CD14-positive monocyte (primary cell): Measurements from ENCODE around the gene PTPRN2. TPM values are rescaled to one million over a fixed set of nuclear protein-coding genes. Genes with fewer than 3 reads are reported as not detected.

Source experiments
- DNase-seq, 3 donors: peaks; one replicate each; pipeline ENCODE4 v3.0.0-alpha.2; 2011 to 2022
- H2AFZ ChIP-seq: 2 replicates; pipeline ENCODE4 v1.6.0; 2012; ENCODE audit warnings: mild to moderate bottlenecking, low read depth, low read length, inconsistent platforms; ENCODE audit not compliant: insufficient read depth, poor library complexity, severe bottlenecking
- H3K27ac ChIP-seq, 2 donors: 1 replicate in 1 of 2; 2 replicates in 1 of 2; pipeline ENCODE4 v1.5.1; 2012 to 2013; ENCODE audit warnings: low read length in 2 of 2, control low read depth in 1 of 2, inconsistent platforms in 1 of 2, low read depth in 1 of 2, mild to moderate bottlenecking in 1 of 2
- H3K27me3 ChIP-seq, 2 donors: one replicate each; pipeline versions ENCODE4 v1.6.0 to v1.6.1; 2011 to 2013; ENCODE audit warnings: low read length in 2 of 2; ENCODE audit not compliant: control insufficient read depth in 2 of 2, insufficient read depth in 2 of 2
- H3K36me3 ChIP-seq, 2 donors: replicated peaks in 1 of 2; 1 replicate in 1 of 2; 2 replicates in 1 of 2; pipeline versions ENCODE4 v1.5.1 to v1.6.1; 2012 to 2013; ENCODE audit warnings: low read length in 2 of 2, control low read depth in 1 of 2, inconsistent platforms in 1 of 2, mild to moderate bottlenecking in 1 of 2; ENCODE audit not compliant: insufficient read depth in 2 of 2, control insufficient read depth in 1 of 2
- H3K4me1 ChIP-seq, 2 donors: 1 replicate in 1 of 2; 2 replicates in 1 of 2; pipeline versions ENCODE4 v1.5.1 to v1.6.1; 2012 to 2013; ENCODE audit warnings: low read length in 2 of 2, control low read depth in 1 of 2, inconsistent platforms in 1 of 2, mild to moderate bottlenecking in 1 of 2, moderate library complexity in 1 of 2; ENCODE audit not compliant: insufficient read depth in 2 of 2, control insufficient read depth in 1 of 2
- H3K4me2 ChIP-seq: replicated peaks from 2 replicates; pipeline ENCODE3; 2012; ENCODE audit warnings: low read length, moderate library complexity, mild to moderate bottlenecking; ENCODE audit not compliant: poor library complexity, severe bottlenecking; ENCODE audit errors: extremely low read depth
- H3K4me3 ChIP-seq, 3 experiments: fragments of 200-600 bp in 1 of 3; sonication (generic) in 1 of 3; replicated peaks in 1 of 3; 1 replicate in 2 of 3; 2 replicates in 1 of 3; pipeline ENCODE4 v1.5.1; 2011 to 2013; ENCODE audit warnings: low read length in 3 of 3, mild to moderate bottlenecking in 3 of 3, control low read depth in 2 of 3, low read depth in 2 of 3, inconsistent platforms in 1 of 3, moderate library complexity in 1 of 3
- H3K79me2 ChIP-seq: 2 replicates; pipeline ENCODE4 v1.6.0; 2012; ENCODE audit warnings: mild to moderate bottlenecking, control low read depth, inconsistent platforms, low read length, moderate library complexity; ENCODE audit not compliant: insufficient read depth
- H3K9ac ChIP-seq: 2 replicates; pipeline ENCODE4 v1.6.0; 2017; ENCODE audit warnings: low read length, mild to moderate bottlenecking; ENCODE audit not compliant: insufficient read depth, poor library complexity, severe bottlenecking
- H3K9me3 ChIP-seq, 2 donors: replicated peaks in 1 of 2; 1 replicate in 1 of 2; 2 replicates in 1 of 2; pipeline versions ENCODE4 v1.5.1 to v1.6.1; 2012 to 2013; ENCODE audit warnings: low read length in 2 of 2, control low read depth in 1 of 2; ENCODE audit not compliant: control insufficient read depth in 1 of 2, insufficient read depth in 1 of 2
- H4K20me1 ChIP-seq: 2 replicates; pipeline ENCODE4 v1.6.0; 2012; ENCODE audit warnings: mild to moderate bottlenecking, low read length, control low read depth, moderate library complexity; ENCODE audit not compliant: insufficient read depth
- H3K27ac Mint-ChIP-seq, 7 donors: one replicate each; pipeline ENCODE4 v1.8.0; 2020; ENCODE audit warnings: mild to moderate bottlenecking in 7 of 7, mixed read lengths in 7 of 7, moderate library complexity in 6 of 7, inconsistent platforms in 2 of 7
- H3K27me3 Mint-ChIP-seq, 3 donors: one replicate each; pipeline ENCODE4 v1.8.0; 2021 to 2022; ENCODE audit warnings: low read depth in 3 of 3, mild to moderate bottlenecking in 3 of 3, mixed read lengths in 3 of 3, moderate library complexity in 3 of 3, inconsistent platforms in 1 of 3
- H3K36me3 Mint-ChIP-seq, 2 donors: one replicate each; pipeline ENCODE4 v1.8.0; 2020; ENCODE audit warnings: mixed read lengths in 2 of 2, inconsistent platforms in 1 of 2, mild to moderate bottlenecking in 1 of 2
- H3K4me1 Mint-ChIP-seq: one replicate; pipeline ENCODE4 v1.8.0; 2020; ENCODE audit warnings: mild to moderate bottlenecking, mixed read lengths
- H3K4me3 Mint-ChIP-seq, 2 donors: one replicate each; pipeline ENCODE4 v1.8.0; 2020; ENCODE audit warnings: mild to moderate bottlenecking in 2 of 2, mixed read lengths in 2 of 2, moderate library complexity in 1 of 2
- H3K9me3 Mint-ChIP-seq, 7 donors: one replicate each; pipeline ENCODE4 v1.8.0; 2020 to 2022; ENCODE audit warnings: mixed read lengths in 7 of 7, mild to moderate bottlenecking in 6 of 7, moderate library complexity in 6 of 7, inconsistent platforms in 2 of 7
- WGBS: methylation state at CpG from one replicate; pipeline ENCODE4 v1.1.5; 2013; ENCODE audit warnings: missing lambda C conversion rate; ENCODE audit not compliant: insufficient coverage; 5-methylcytosine and 5-hydroxymethylcytosine counted together
- intact Hi-C, 2 donors: fragments of 100-400 bp; cut with micrococcal nuclease; formaldehyde crosslinking; loops; one replicate each; pipeline versions ENCODE4 v1.15.0 to v1.15.1; 2023
- polyA plus RNA-seq, 3 donors: library from polyadenylated mRNA; depleted of rRNA in 1 of 3; unstranded in 2 of 3; stranded (reverse) in 1 of 3; fragments of 300-500 nt in 2 of 3; fragments of >200 nt in 1 of 3; fragmentation: Illumina TruSeq in 2 of 3; gene quantifications; 1 replicate in 2 of 3; 2 replicates in 1 of 3; pipeline ENCODE4 v1.2.3, GENCODE V29; 2012 to 2021
- TF ChIP-seq, protein P1 (sequence below): fragments of 200-600 bp; IDR thresholded peaks from one replicate; pipeline ENCODE4 v1.8.0; 2022; ENCODE audit warnings: antibody characterized with exemption, mild to moderate bottlenecking

Gene PTPRN2
- polyA plus RNA-seq, 3 donors: 0.25 to 1.4 (median 0.97) TPM

GRCh38 chr7:157513682-157514081, 1073.9 kb downstream of the PTPRN2 start:
- no peaks in the 10 kb centered on the region for H3K36me3 ChIP-seq
- Mint-ChIP-seq H3K4me3 (no peak overlapping the region), H3K27ac (no peak overlapping the region), H3K4me1 (no peaks in the 10 kb centered on the region), H3K9me3 (peaks cover 0 to 5% (median 2%) of the 10 kb centered on the region in 7 donors), H3K36me3 (no peaks in the 10 kb centered on the region), H3K27me3 (peaks cover 13 to 21% (median 16%) of the 10 kb centered on the region in 3 donors)
- no peak overlapping the region for H3K9ac ChIP-seq
- no peaks in the 10 kb centered on the region for H3K4me1 ChIP-seq
- H3K79me2 ChIP-seq: no peaks in the 10 kb centered on the region
- no peaks in the 10 kb centered on the region for H3K9me3 ChIP-seq
- TF ChIP-seq, protein P1, sequence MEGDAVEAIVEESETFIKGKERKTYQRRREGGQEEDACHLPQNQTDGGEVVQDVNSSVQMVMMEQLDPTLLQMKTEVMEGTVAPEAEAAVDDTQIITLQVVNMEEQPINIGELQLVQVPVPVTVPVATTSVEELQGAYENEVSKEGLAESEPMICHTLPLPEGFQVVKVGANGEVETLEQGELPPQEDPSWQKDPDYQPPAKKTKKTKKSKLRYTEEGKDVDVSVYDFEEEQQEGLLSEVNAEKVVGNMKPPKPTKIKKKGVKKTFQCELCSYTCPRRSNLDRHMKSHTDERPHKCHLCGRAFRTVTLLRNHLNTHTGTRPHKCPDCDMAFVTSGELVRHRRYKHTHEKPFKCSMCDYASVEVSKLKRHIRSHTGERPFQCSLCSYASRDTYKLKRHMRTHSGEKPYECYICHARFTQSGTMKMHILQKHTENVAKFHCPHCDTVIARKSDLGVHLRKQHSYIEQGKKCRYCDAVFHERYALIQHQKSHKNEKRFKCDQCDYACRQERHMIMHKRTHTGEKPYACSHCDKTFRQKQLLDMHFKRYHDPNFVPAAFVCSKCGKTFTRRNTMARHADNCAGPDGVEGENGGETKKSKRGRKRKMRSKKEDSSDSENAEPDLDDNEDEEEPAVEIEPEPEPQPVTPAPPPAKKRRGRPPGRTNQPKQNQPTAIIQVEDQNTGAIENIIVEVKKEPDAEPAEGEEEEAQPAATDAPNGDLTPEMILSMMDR: no peak
- no peak overlapping the region for H3K27ac ChIP-seq
- no peaks in the 10 kb centered on the region for H4K20me1 ChIP-seq
- no peak overlapping the region for H3K4me3 ChIP-seq
- intact Hi-C loops: no loop called here
- no peak overlapping the region for H3K4me2 ChIP-seq
- 91% methylated on average over 14 of the region's 16 CpGs for WGBS
- peaks cover 0 to 5% of the 10 kb centered on the region in 2 donors for H3K27me3 ChIP-seq
- DNase-seq: no peak
- H2AFZ ChIP-seq: no peak overlapping the region

GRCh38 chr7:157513162-157513621, 1074.4 kb downstream of the PTPRN2 start:
- intact Hi-C loops: no loop called here
- Histone ChIP-seq H2AFZ (no peak overlapping the region), H3K4me2 (no peak overlapping the region), H3K27ac (no peak overlapping the region), H3K4me3 (no peak overlapping the region), H3K36me3 (no peaks in the 10 kb centered on the region), H3K79me2 (no peaks in the 10 kb centered on the region), H3K27me3 (peaks cover 0 to 9% of the 10 kb centered on the region in 2 donors), H4K20me1 (no peaks in the 10 kb centered on the region), H3K9me3 (no peaks in the 10 kb centered on the region), H3K4me1 (peaks cover 1 to 3% of the 10 kb centered on the region in 2 donors), H3K9ac (no peak overlapping the region)
- Mint-ChIP-seq H3K27ac (no peak overlapping the region), H3K36me3 (no peaks in the 10 kb centered on the region), H3K4me3 (no peak overlapping the region), H3K9me3 (peaks cover 0 to 5% (median 2%) of the 10 kb centered on the region in 7 donors), H3K27me3 (peaks cover 13 to 23% (median 17%) of the 10 kb centered on the region in 3 donors), H3K4me1 (peaks cover under 1% of the 10 kb centered on the region)
- 73% methylated on average over 14 of the region's 18 CpGs for WGBS
- TF ChIP-seq, protein P1: no peak
- DNase-seq: peak in 2 of 3 donors; percentile 4 to 50
